ENCODE data around the gene DACT2.

- TF ChIP-seq CTCF (IDR thresholded peaks at IDR 0.05) (no peak), EZH2phosphoT487 (IDR thresholded peaks at IDR 0.05) (no peak), EZH2 (IDR thresholded peaks at IDR 0.05) (no peak)
Observed at GRCh38 chr6:168349718-168350210, 30.2 kb upstream of the DACT2 start.

Measured in neural progenitor cell (in vitro differentiated cells).